HG03039 (cell line): ENCODE data around the gene LMBR1L.

Source experiments
- ATAC-seq: cut with Tn5 transposase; IDR thresholded peaks from one replicate; pipeline ENCODE4 v1.9.1; 2021; ENCODE audit warnings: mild to moderate bottlenecking, moderate library complexity; ENCODE audit not compliant: unreplicated experiment

The LMBR1L gene

GRCh38 chr12:49121047-49121696, 10.5 kb upstream of the LMBR1L start:
- no peak for ATAC-seq

GRCh38 chr12:49111206-49111605, 559 bp upstream of the LMBR1L start:
- ATAC-seq: no peak

- no peak for ATAC-seq
Measured at GRCh38 chr12:49109641-49110463, 795 bp downstream of the LMBR1L start.

- ATAC-seq: no peak
Measured at GRCh38 chr12:49108958-49109404, 1.7 kb downstream of the LMBR1L start.

GRCh38 chr12:49105504-49106084, 5.1 kb downstream of the LMBR1L start:
- no peak for ATAC-seq

GRCh38 chr12:49104822-49105221, 5.8 kb downstream of the LMBR1L start:
- no peak for ATAC-seq

GRCh38 chr12:49100380-49100779, 10.3 kb downstream of the LMBR1L start:
- no peak for ATAC-seq

GRCh38 chr12:49098703-49099102, 11.9 kb downstream of the LMBR1L start:
- no peak for ATAC-seq

- ATAC-seq: no peak
Measured at GRCh38 chr12:49098035-49098451, 12.6 kb downstream of the LMBR1L start.

GRCh38 chr12:49097381-49097780, 13.3 kb downstream of the LMBR1L start:
- no peak for ATAC-seq

GRCh38 chr12:49094975-49095365, 15.7 kb downstream of the LMBR1L start:
- ATAC-seq: no peak

GRCh38 chr12:49094160-49094974, 16.3 kb downstream of the LMBR1L start, which contains the start of gene DHH:
Gene DHH (minus strand): TSS chr12:49094801. CDS start chr12:49094512, 289 bp downstream.
- ATAC-seq: no peak

GRCh38 chr12:49093792-49094159, 16.9 kb downstream of the LMBR1L start:
- no peak for ATAC-seq

GRCh38 chr12:49092816-49093406, 17.7 kb downstream of the LMBR1L start:
- no peak for ATAC-seq

GRCh38 chr12:49092086-49092815, 18.4 kb downstream of the LMBR1L start:
- ATAC-seq: no peak

- no peak for ATAC-seq
Measured at GRCh38 chr12:49091836-49092085, 18.9 kb downstream of the LMBR1L start.

- no peak for ATAC-seq
Measured at GRCh38 chr12:49091056-49091835, 19.4 kb downstream of the LMBR1L start.

- no peak for ATAC-seq
Measured at GRCh38 chr12:49089821-49090773, 20.6 kb downstream of the LMBR1L start.
